Common myeloid progenitor, CD34-positive (primary cell): Measurements from ENCODE around the gene DPYD.

Source experiments
- CTCF ChIA-PET: fragments of 350-600 bp; sonication (Branson Sonifier 250); formaldehyde crosslinking; loops from one replicate; lab custom pipeline; 2021; ENCODE audit warnings: antibody characterized with exemption; lab: Charles Lee
- POLR2A ChIA-PET: fragments of 350-600 bp; sonication (Branson Sonifier 250); formaldehyde crosslinking; loops from one replicate; lab custom pipeline; 2021; ENCODE audit warnings: antibody characterized with exemption; lab: Charles Lee
- DNase-seq, 3 donors: peaks; one replicate each; pipeline versions ENCODE4 v3.0.0 to v3.0.0-alpha.2; 2013
- H3K27ac ChIP-seq, 2 experiments: 1 replicate in 1 of 2; 2 replicates in 1 of 2; pipeline ENCODE4 v1.7.0; 2013; ENCODE audit warnings: inconsistent platforms in 2 of 2, low read length in 2 of 2, mild to moderate bottlenecking in 2 of 2, low read depth in 1 of 2, moderate library complexity in 1 of 2; ENCODE audit not compliant: severe bottlenecking in 2 of 2, insufficient read depth in 1 of 2, poor library complexity in 1 of 2
- H3K27me3 ChIP-seq, 5 experiments: replicated peaks in 2 of 5; 1 replicate in 3 of 5; 2 replicates in 2 of 5; pipeline versions ENCODE4 v1.6.1 to v1.7.0; 2013; ENCODE audit warnings: low read length in 4 of 5, mild to moderate bottlenecking in 2 of 5, moderate library complexity in 2 of 5, inconsistent platforms in 1 of 5; ENCODE audit not compliant: insufficient read depth in 5 of 5, control insufficient read depth in 4 of 5
- H3K36me3 ChIP-seq, 4 experiments: 1 replicate in 2 of 4; 2 replicates in 2 of 4; pipeline versions ENCODE4 v1.6.1 to v1.7.0; 2013; ENCODE audit warnings: low read length in 3 of 4, control low read depth in 1 of 4, mild to moderate bottlenecking in 1 of 4; ENCODE audit not compliant: control insufficient read depth in 4 of 4, insufficient read depth in 4 of 4
- H3K4me1 ChIP-seq, 4 experiments: 1 replicate in 3 of 4; 2 replicates in 1 of 4; pipeline versions ENCODE4 v1.6.1 to v1.7.1; 2013; ENCODE audit warnings: low read length in 3 of 4, mild to moderate bottlenecking in 3 of 4, control low read depth in 1 of 4, inconsistent platforms in 1 of 4, moderate library complexity in 1 of 4; ENCODE audit not compliant: control insufficient read depth in 4 of 4, insufficient read depth in 4 of 4; ENCODE audit errors: control extremely low read depth in 1 of 4
- H3K4me3 ChIP-seq, 7 experiments: 1 replicate in 4 of 7; 2 replicates in 3 of 7; pipeline versions ENCODE4 v1.5.1 to v1.7.0; 2013; ENCODE audit warnings: mild to moderate bottlenecking in 7 of 7, low read length in 6 of 7, moderate library complexity in 6 of 7, inconsistent platforms in 2 of 7, low read depth in 2 of 7, control low read depth in 1 of 7; ENCODE audit not compliant: insufficient read depth in 4 of 7, control insufficient read depth in 1 of 7; ENCODE audit errors: extremely low read depth in 1 of 7
- H3K9me3 ChIP-seq, 5 experiments: 1 replicate in 4 of 5; 2 replicates in 1 of 5; pipeline versions ENCODE4 v1.6.1 to v1.7.1; 2013; ENCODE audit warnings: low read length in 4 of 5, mild to moderate bottlenecking in 2 of 5, inconsistent platforms in 1 of 5, low read depth in 1 of 5, moderate library complexity in 1 of 5; ENCODE audit not compliant: control insufficient read depth in 4 of 5, insufficient read depth in 2 of 5; ENCODE audit errors: control extremely low read depth in 1 of 5
- WGBS: methylation state at CpG from one replicate; pipeline ENCODE4 v1.1.5; 2013; ENCODE audit not compliant: insufficient coverage; 5-methylcytosine and 5-hydroxymethylcytosine counted together

The DPYD gene

DNA sequence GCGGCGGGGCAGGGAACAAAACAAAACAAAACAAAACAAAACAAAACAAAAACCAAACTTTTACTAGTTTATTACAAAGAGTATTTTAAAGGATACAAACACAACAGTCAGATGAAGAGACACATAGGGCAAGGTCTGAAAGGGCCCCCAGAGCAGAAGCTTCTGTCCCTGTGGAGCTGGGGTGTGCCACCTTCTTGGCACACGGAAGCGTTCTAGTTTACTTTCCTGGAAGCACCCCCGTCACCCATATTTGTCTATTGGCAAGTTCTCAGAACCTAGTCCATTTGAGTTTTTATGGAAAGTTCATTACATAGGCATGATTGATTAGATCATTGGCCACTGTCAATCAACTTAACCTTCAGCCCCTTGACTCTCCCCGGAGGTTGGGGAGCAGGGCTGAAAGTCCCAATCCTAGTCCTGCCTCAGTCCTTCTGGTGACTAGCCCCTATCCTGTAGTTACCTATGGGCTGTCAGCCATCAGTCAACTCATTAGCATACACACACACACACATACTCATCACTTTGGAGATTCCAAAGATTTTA is 380.4 kb downstream of the DPYD start:
- no peak for DNase-seq
- POLR2A ChIA-PET: no interaction called here
- H3K9me3 ChIP-seq: no peaks in the 10 kb centered on the region
- WGBS: 100% methylated on average over 3 of the region's 6 CpGs
- H3K27ac ChIP-seq: no peak overlapping the region
- no peaks in the 10 kb centered on the region for H3K4me1 ChIP-seq
- H3K36me3 ChIP-seq: peaks cover 0 to 8% (median 4%) of the 10 kb centered on the region in 4 experiments
- H3K27me3 ChIP-seq: no peaks in the 10 kb centered on the region
- H3K4me3 ChIP-seq: no peak overlapping the region
- CTCF ChIA-PET: no interaction called here

GRCh38 chr1:97538113-97538512 is 382.7 kb downstream of the DPYD start:
- POLR2A ChIA-PET: no interaction called here
- H3K9me3 ChIP-seq: no peaks in the 10 kb centered on the region
- no peaks in the 10 kb centered on the region for H3K4me1 ChIP-seq
- peaks cover 0 to 4% (median 0%) of the 10 kb centered on the region in 4 experiments for H3K36me3 ChIP-seq
- H3K27me3 ChIP-seq: no peaks in the 10 kb centered on the region
- H3K27ac ChIP-seq: no peak overlapping the region
- no peak overlapping the region for H3K4me3 ChIP-seq
- DNase-seq: no peak
- 100% methylated on average over 1 of the region's 2 CpGs for WGBS
- CTCF ChIA-PET: no interaction called here

- Histone ChIP-seq H3K9me3 (no peaks in the 10 kb centered on the region), H3K27me3 (no peaks in the 10 kb centered on the region), H3K27ac (no peak overlapping the region), H3K36me3 (peaks cover 0 to 2% (median 0%) of the 10 kb centered on the region in 4 experiments), H3K4me3 (no peak overlapping the region), H3K4me1 (no peaks in the 10 kb centered on the region)
- WGBS: 100% methylated on average over 1 of the region's 2 CpGs
- CTCF ChIA-PET: no interaction called here
- no peak for DNase-seq
- POLR2A ChIA-PET: no interaction called here
Measured at GRCh38 chr1:97533358-97533757, 387.5 kb downstream of the DPYD start.

- no peaks in the 10 kb centered on the region for H3K36me3 ChIP-seq
- no peak overlapping the region for H3K27ac ChIP-seq
- ChIA-PET POLR2A (no interaction called here), CTCF (no interaction called here)
- 100% methylated on average over 1 of the region's 1 CpG for WGBS
- H3K4me1 ChIP-seq: no peaks in the 10 kb centered on the region
- H3K27me3 ChIP-seq: no peaks in the 10 kb centered on the region
- no peaks in the 10 kb centered on the region for H3K9me3 ChIP-seq
- no peak overlapping the region for H3K4me3 ChIP-seq
- no peak for DNase-seq
Measured at GRCh38 chr1:97529600-97529999, 391.2 kb downstream of the DPYD start.

DNA sequence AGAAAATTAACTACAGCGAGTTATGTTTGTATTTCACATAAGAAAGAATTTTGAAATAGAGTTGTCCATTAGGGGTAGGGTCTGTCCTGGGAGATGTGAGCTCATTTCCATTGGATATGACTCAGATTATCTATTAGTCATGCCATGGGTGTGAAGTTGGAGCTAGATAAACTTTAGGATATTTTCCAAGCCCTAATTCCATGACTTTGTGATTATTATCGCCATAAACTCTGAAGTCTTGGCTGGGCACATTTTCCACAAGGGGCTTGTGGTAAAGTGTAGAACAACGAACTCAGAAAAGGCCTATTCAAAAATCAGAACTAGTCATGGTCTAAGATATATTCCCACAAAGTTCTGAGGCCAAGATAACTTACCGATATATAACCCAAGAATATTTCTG is 396.6 kb downstream of the DPYD start:
- 100% methylated on average over 3 of the region's 4 CpGs for WGBS

DNA sequence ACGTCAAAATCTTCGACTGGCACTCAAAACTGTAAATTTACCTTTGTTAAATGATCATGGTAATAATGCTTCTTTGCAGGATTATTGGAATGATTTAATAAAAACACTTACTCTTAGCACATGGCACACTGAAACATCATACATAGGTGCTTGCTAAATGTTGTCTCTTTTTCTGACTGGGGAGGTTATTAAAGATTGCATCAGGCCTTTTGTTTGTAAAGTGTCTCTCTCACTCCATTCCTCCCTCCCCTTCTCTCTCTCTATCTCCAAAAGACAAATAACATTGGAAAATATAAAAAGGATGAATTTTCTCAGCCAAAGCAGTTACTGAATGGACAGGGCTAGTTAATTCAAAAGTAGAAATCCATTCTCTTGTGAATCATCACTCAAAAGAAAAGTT is 404.2 kb downstream of the DPYD start:
- ChIA-PET CTCF (interaction anchor here (1.3 kb wide), 1 partner anchor 9 kb away, joined by 4 read pairs; no protein-coding TSS in a partner anchor), POLR2A (no interaction called here)
- Histone ChIP-seq H3K36me3 (peaks cover 0 to 8% (median 0%) of the 10 kb centered on the region in 4 experiments), H3K4me3 (no peak overlapping the region), H3K9me3 (no peaks in the 10 kb centered on the region), H3K4me1 (no peaks in the 10 kb centered on the region), H3K27me3 (no peaks in the 10 kb centered on the region), H3K27ac (no peak overlapping the region)
- DNase-seq: no peak
- WGBS: no CpG with 5 or more reads among the region's 2 CpGs

More for the DNA sequence above, 396.6 kb downstream of the DPYD start:
- Histone ChIP-seq H3K36me3 (peaks cover 0 to 6% (median 0%) of the 10 kb centered on the region in 4 experiments), H3K27ac (no peak overlapping the region), H3K9me3 (no peaks in the 10 kb centered on the region), H3K4me1 (no peaks in the 10 kb centered on the region), H3K27me3 (no peaks in the 10 kb centered on the region), H3K4me3 (no peak overlapping the region)
- ChIA-PET CTCF (no interaction called here), POLR2A (no interaction called here)
- DNase-seq: no peak

GRCh38 chr1:97508653-97509218 is 412.1 kb downstream of the DPYD start:
- no peaks in the 10 kb centered on the region for H3K4me1 ChIP-seq
- DNase-seq: no peak
- peaks cover 0 to 10% (median 2%) of the 10 kb centered on the region in 5 experiments for H3K9me3 ChIP-seq
- no peaks in the 10 kb centered on the region for H3K27me3 ChIP-seq
- no peak overlapping the region for H3K4me3 ChIP-seq
- 97% methylated on average over 7 of the region's 7 CpGs for WGBS
- H3K36me3 ChIP-seq: peaks cover 0 to 14% (median 5%) of the 10 kb centered on the region in 4 experiments
- ChIA-PET CTCF (no interaction called here), POLR2A (no interaction called here)
- no peak overlapping the region for H3K27ac ChIP-seq
